Ascending aorta (tissue), 2 donors: ENCODE measurements around the gene IL31RA. TPM values are rescaled to one million over a fixed set of nuclear protein-coding genes. Genes with fewer than 3 reads are reported as not detected.

Experiments
- DNase-seq, 2 donors: peaks; one replicate each; pipeline ENCODE4 v3.0.0-alpha.2; 2019; ENCODE audit warnings: low spot score in 2 of 2
- H3K27ac ChIP-seq, 2 donors: fragments of 200-600 bp; sonication (generic); one replicate each; pipeline ENCODE4 v1.5.1; 2016 to 2017; ENCODE audit warnings: mild to moderate bottlenecking in 1 of 2
- H3K27me3 ChIP-seq: fragments of 200-600 bp; sonication (generic); one replicate; pipeline ENCODE4 v1.5.1; 2017
- H3K36me3 ChIP-seq, 2 donors: fragments of 200-600 bp; sonication (generic); one replicate each; pipeline ENCODE4 v1.5.1; 2016
- H3K4me1 ChIP-seq, 2 donors: fragments of 200-600 bp; sonication (generic); one replicate each; pipeline ENCODE4 v1.5.1; 2016 to 2017; ENCODE audit warnings: mild to moderate bottlenecking in 1 of 2
- H3K4me3 ChIP-seq, 2 donors: fragments of 200-600 bp; sonication (generic); one replicate each; pipeline ENCODE4 v1.5.1; 2016 to 2017; ENCODE audit warnings: mild to moderate bottlenecking in 1 of 2
- H3K9me3 ChIP-seq, 2 donors: fragments of 200-600 bp; sonication (generic); one replicate each; pipeline ENCODE4 v1.5.1; 2016
- CTCF ChIP-seq, 3 experiments: fragments of 200-600 bp in 2 of 3; fragments of 450-650 bp in 1 of 3; sonication (generic) in 2 of 3; IDR thresholded peaks; one replicate each; pipeline ENCODE4 v1.5.1; 2016 to 2019; ENCODE audit warnings: antibody characterized with exemption in 3 of 3, mild to moderate bottlenecking in 1 of 3, moderate library complexity in 1 of 3
- intact Hi-C: fragments of 100-400 bp; cut with DNase I; formaldehyde crosslinking; loops from one replicate; pipeline ENCODE4 v1.15.1; 2023
- total RNA-seq: library from RNA; depleted of rRNA; stranded (reverse); fragments of >200 nt; gene quantifications from one replicate; pipeline ENCODE4 v1.1.0, GENCODE V29; 2016

Gene IL31RA
- total RNA-seq, 1 donor from 2014 or later = not detected

- Histone ChIP-seq H3K36me3 (no peaks in the 10 kb centered on the region), H3K4me1 (no peaks in the 10 kb centered on the region), H3K27me3 (no peaks in the 10 kb centered on the region), H3K9me3 (no peaks in the 10 kb centered on the region), H3K27ac (no peak overlapping the region), H3K4me3 (no peak overlapping the region)
- no peak for DNase-seq
- TF ChIP-seq CTCF (IDR thresholded peaks at IDR 0.05) = no peak
- intact Hi-C loops = no loop called here
Observed at GRCh38 chr5:55853041-55853670, 2.0 kb downstream of the IL31RA start.

- Histone ChIP-seq H3K27me3 (no peaks in the 10 kb centered on the region), H3K36me3 (no peaks in the 10 kb centered on the region), H3K4me1 (no peaks in the 10 kb centered on the region), H3K9me3 (no peaks in the 10 kb centered on the region), H3K27ac (no peak overlapping the region), H3K4me3 (no peak overlapping the region)
- TF ChIP-seq CTCF (IDR thresholded peaks at IDR 0.05) = no peak
- intact Hi-C loops = no loop called here
- no peak for DNase-seq
Observed at GRCh38 chr5:55853818-55854217, 2.7 kb downstream of the IL31RA start.

DNA sequence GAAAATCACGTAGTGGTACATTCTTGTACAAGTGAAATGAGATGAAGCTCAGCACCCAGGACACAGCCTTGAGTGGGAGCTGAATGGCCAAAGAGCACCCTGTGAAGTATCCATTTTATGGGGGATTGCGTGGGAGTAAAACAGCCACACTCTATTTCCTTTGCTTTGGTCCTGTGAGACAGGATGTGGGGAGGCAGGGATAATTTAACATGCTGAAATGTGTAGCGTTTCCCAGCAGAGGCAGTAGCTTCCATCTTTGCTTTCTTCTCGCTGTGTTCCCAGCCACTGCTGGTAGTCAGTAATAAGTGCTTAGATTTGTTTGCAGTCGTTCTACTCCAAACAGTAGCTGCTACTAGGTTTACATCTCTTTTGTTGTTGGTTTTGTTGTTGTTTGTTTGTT lies 4.4 kb downstream of the IL31RA start:
- Histone ChIP-seq H3K27me3 (no peaks in the 10 kb centered on the region), H3K36me3 (no peaks in the 10 kb centered on the region), H3K4me3 (no peak overlapping the region), H3K4me1 (no peaks in the 10 kb centered on the region), H3K9me3 (no peaks in the 10 kb centered on the region), H3K27ac (no peak overlapping the region)
- intact Hi-C loops = no loop called here
- no peak for DNase-seq
- no peak for TF ChIP-seq CTCF (IDR thresholded peaks at IDR 0.05)

DNA sequence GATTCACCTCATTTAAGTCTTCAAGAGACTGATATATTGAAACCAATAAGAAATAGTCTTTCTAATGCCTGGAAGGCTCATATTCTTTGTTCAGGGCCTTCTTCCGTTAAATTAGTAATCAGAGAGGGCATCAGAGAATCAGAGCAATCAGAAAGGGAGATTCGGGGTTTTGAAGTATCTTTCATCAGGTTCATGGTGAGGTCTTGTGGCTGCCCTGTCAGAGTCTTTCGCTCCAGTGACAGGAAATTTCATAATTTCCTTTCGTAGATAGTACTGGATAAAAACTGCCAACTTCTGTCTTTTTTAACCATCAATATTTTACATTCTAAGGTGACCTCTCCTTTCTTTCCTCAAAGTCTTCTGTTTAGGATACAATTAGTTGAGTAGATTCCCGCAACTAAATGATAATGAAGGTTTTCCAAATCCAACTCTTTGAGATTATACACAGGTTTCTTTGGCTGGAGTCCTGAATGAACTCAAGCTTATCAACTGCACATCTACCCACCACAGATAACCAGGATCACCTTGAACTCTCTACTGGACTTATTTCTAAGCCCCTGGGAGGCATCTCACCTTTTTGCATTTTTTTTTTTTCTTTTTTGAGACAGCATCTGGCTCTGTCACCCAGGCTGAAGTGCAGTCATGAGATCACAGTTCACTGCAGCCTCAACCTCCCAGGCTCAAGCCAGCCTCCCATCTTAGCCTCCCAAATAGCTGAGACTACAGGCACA lies 5.5 kb downstream of the IL31RA start:
- intact Hi-C loops = no loop called here
- Histone ChIP-seq H3K36me3 (no peaks in the 10 kb centered on the region), H3K4me3 (no peak overlapping the region), H3K4me1 (no peaks in the 10 kb centered on the region), H3K27me3 (no peaks in the 10 kb centered on the region), H3K27ac (no peak overlapping the region), H3K9me3 (no peaks in the 10 kb centered on the region)
- TF ChIP-seq CTCF (IDR thresholded peaks at IDR 0.05) = no peak
- no peak for DNase-seq

- Histone ChIP-seq H3K9me3 (no peaks in the 10 kb centered on the region), H3K4me1 (no peaks in the 10 kb centered on the region), H3K27me3 (no peaks in the 10 kb centered on the region), H3K27ac (no peak overlapping the region), H3K4me3 (no peak overlapping the region), H3K36me3 (no peaks in the 10 kb centered on the region)
- no peak for DNase-seq
- no peak for TF ChIP-seq CTCF (IDR thresholded peaks at IDR 0.05)
- intact Hi-C loops = no loop called here
Observed at GRCh38 chr5:55857247-55857640, 6.1 kb downstream of the IL31RA start.
